HEK293 (cell line): ENCODE results near the gene SEMA4F.

Source experiments
- CTCF ChIA-PET: fragments of 350-600 bp; formaldehyde crosslinking; extraction: SDS; loops from one replicate; lab custom pipeline; 2021; ENCODE audit warnings: antibody characterized with exemption; lab: Yijun Ruan, JAX
- POLR2A ChIA-PET: fragments of 300-600 bp; formaldehyde crosslinking; extraction: SDS; loops from one replicate; lab custom pipeline; 2020; ENCODE audit warnings: antibody characterized with exemption, inconsistent platforms; lab: Yijun Ruan, JAX
- H3K27ac ChIP-seq: fragments of 200-500 bp; sonication (Bioruptor generic); 2 replicates; pipeline ENCODE4 v1.5.1; 2014; ENCODE audit warnings: low read depth, low read length, control low read depth, inconsistent platforms; ENCODE audit errors: extremely low read depth
- H3K36me3 ChIP-seq, 2 experiments: fragments of 200-500 bp in 1 of 2; sonication (Bioruptor generic) in 1 of 2; 1 replicate in 1 of 2; 2 replicates in 1 of 2; pipeline ENCODE4 v1.5.1; 2014 to 2017; ENCODE audit warnings: inconsistent platforms in 2 of 2, low read length in 2 of 2; ENCODE audit not compliant: control insufficient read depth in 2 of 2, insufficient read depth in 1 of 2
- H3K4me1 ChIP-seq: fragments of 200-500 bp; sonication (Bioruptor generic); 2 replicates; pipeline ENCODE4 v1.5.1; 2014; ENCODE audit warnings: mild to moderate bottlenecking, low read length, inconsistent platforms; ENCODE audit not compliant: control insufficient read depth, insufficient read depth
- H3K4me3 ChIP-seq: 2 replicates; pipeline ENCODE4 v1.5.1; 2011; ENCODE audit warnings: low read depth, mild to moderate bottlenecking, control low read depth, low read length, moderate library complexity
- H3K9me3 ChIP-seq: fragments of 200-500 bp; sonication (Bioruptor generic); 2 replicates; pipeline ENCODE4 v1.5.1; 2014; ENCODE audit warnings: low read depth, low read length, inconsistent platforms; ENCODE audit not compliant: control insufficient read depth, insufficient read depth
- GLIS2 ChIP-seq: fragments of 450-650 bp; formaldehyde crosslinking; IDR thresholded peaks from 2 replicates; pipeline ENCODE4 v1.5.1; 2016; ENCODE audit warnings: missing biosample characterization, missing genetic modification characterization
- REST ChIP-seq: fragments of 450-650 bp; formaldehyde crosslinking; IDR thresholded peaks from 2 replicates; pipeline ENCODE4 v1.5.1; 2016; ENCODE audit warnings: missing biosample characterization, missing genetic modification characterization
- SCRT2 ChIP-seq: fragments of 450-650 bp; formaldehyde crosslinking; IDR thresholded peaks from 2 replicates; pipeline ENCODE4 v1.5.1; 2016; ENCODE audit warnings: missing biosample characterization, missing genetic modification characterization
- SP2 ChIP-seq: fragments of 450-650 bp; formaldehyde crosslinking; IDR thresholded peaks from 2 replicates; pipeline ENCODE4 v1.5.1; 2016; ENCODE audit warnings: missing biosample characterization, missing genetic modification characterization
- SP7 ChIP-seq: fragments of 450-650 bp; formaldehyde crosslinking; IDR thresholded peaks from 2 replicates; pipeline ENCODE4 v1.5.1; 2016; ENCODE audit warnings: missing biosample characterization, missing genetic modification characterization
- YY2 ChIP-seq: fragments of 450-650 bp; formaldehyde crosslinking; IDR thresholded peaks from 2 replicates; pipeline ENCODE4 v1.5.1; 2016; ENCODE audit warnings: missing biosample characterization, missing genetic modification characterization
- ZBTB20 ChIP-seq: fragments of 450-650 bp; formaldehyde crosslinking; IDR thresholded peaks from 2 replicates; pipeline ENCODE4 v1.5.1; 2016; ENCODE audit warnings: missing biosample characterization, missing genetic modification characterization
- ZNF184 ChIP-seq: fragments of 450-650 bp; IDR thresholded peaks from 2 replicates; pipeline ENCODE4 v1.5.1; 2018; ENCODE audit warnings: missing biosample characterization, mild to moderate bottlenecking, missing genetic modification characterization
- ZNF24 ChIP-seq: fragments of 450-650 bp; formaldehyde crosslinking; IDR thresholded peaks from 2 replicates; pipeline ENCODE4 v1.5.1; 2016; ENCODE audit warnings: missing biosample characterization, missing genetic modification characterization
- ZNF449 ChIP-seq: fragments of 450-650 bp; formaldehyde crosslinking; IDR thresholded peaks from 2 replicates; pipeline ENCODE4 v1.5.1; 2017; ENCODE audit warnings: missing biosample characterization, mild to moderate bottlenecking, missing genetic modification characterization, moderate library complexity
- ZNF548 ChIP-seq: fragments of 450-650 bp; formaldehyde crosslinking; IDR thresholded peaks from 2 replicates; pipeline ENCODE4 v1.5.1; 2016; ENCODE audit warnings: missing biosample characterization, missing genetic modification characterization
- ZNF549 ChIP-seq: fragments of 450-650 bp; IDR thresholded peaks from 2 replicates; pipeline ENCODE4 v1.5.1; 2018; ENCODE audit warnings: missing biosample characterization, missing genetic modification characterization, mild to moderate bottlenecking, inconsistent platforms, moderate library complexity
- ZNF560 ChIP-seq: fragments of 450-650 bp; formaldehyde crosslinking; IDR thresholded peaks from 2 replicates; pipeline ENCODE4 v1.5.1; 2017; ENCODE audit warnings: missing biosample characterization, missing genetic modification characterization, borderline replicate concordance
- ZNF658 ChIP-seq: fragments of 450-650 bp; formaldehyde crosslinking; IDR thresholded peaks from 2 replicates; pipeline ENCODE4; 2016; ENCODE audit warnings: missing biosample characterization, missing genetic modification characterization
- ZNF747 ChIP-seq: fragments of 450-650 bp; formaldehyde crosslinking; IDR thresholded peaks from 2 replicates; pipeline ENCODE4 v1.5.1; 2016; ENCODE audit warnings: missing biosample characterization, missing genetic modification characterization
- ZNF837 ChIP-seq: fragments of 450-650 bp; formaldehyde crosslinking; IDR thresholded peaks from 2 replicates; pipeline ENCODE4 v1.5.1; 2016; ENCODE audit warnings: missing biosample characterization, missing genetic modification characterization
- TF ChIP-seq, protein P1 (sequence below): fragments of 450-650 bp; formaldehyde crosslinking; IDR thresholded peaks from 2 replicates; pipeline ENCODE4 v1.5.1; 2016; ENCODE audit warnings: missing biosample characterization, missing genetic modification characterization
- TF ChIP-seq, protein P2 (sequence below): fragments of 450-650 bp; IDR thresholded peaks from 2 replicates; pipeline ENCODE4 v1.5.1; 2018; ENCODE audit warnings: missing biosample characterization, missing genetic modification characterization

The SEMA4F gene

DNA sequence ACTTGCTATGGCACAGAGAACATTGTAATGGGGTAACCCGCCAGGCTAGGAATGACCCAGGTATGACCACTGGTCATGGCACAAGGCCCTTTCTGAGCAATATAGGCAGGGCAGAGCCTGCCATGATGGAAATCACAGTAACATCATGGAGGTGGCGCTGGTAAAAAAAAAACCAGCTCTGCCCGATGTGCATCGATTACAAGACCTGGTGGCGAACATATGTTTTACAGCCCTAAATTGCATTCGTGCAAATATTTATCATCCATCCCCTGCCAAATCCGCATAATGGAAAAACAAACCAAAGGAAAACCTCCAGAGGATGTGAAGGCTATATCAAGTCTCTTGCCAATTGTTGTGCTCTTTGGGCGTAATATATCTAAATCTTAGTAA, 60.6 kb downstream of the SEMA4F start:
- Histone ChIP-seq H3K9me3 (no peaks in the 10 kb centered on the region), H3K4me1 (no peaks in the 10 kb centered on the region), H3K4me3 (no peak overlapping the region), H3K27ac (no peak overlapping the region), H3K36me3 (no peaks in the 10 kb centered on the region)
- ChIA-PET POLR2A (interaction anchor here (1.0 to 1.6 kb wide), 3 partner anchors 12 to 121 kb away, joined by 3 to 7 read pairs (median 3); partner anchors contain the start of gene SEMA4F), CTCF (interaction anchor here (0.6 to 5.1 kb wide), 20 partner anchors 9 to 204 kb away, joined by 3 to 57 read pairs (median 4); no protein-coding TSS in a partner anchor)
- TF ChIP-seq GLIS2 (tag by site-specific recombination) (no peak), ZNF549 (tag by site-specific recombination) (no peak), SCRT2 (tag by site-specific recombination) (no peak), ZNF837 (no peak), SP2 (tag by site-specific recombination) (no peak), ZNF560 (tag by site-specific recombination) (no peak), ZNF184 (tag by site-specific recombination) (no peak), YY2 (tag by site-specific recombination) (no peak), SP7 (no peak), ZNF658 (tag by site-specific recombination) (no peak), ZNF747 (no peak), ZNF24 (tag by site-specific recombination) (no peak), ZBTB20 (tag by site-specific recombination) (no peak), ZNF548 (no peak), REST (tag by site-specific recombination) (no peak), ZNF449 (tag by site-specific recombination) (no peak)
- TF ChIP-seq, protein P1, sequence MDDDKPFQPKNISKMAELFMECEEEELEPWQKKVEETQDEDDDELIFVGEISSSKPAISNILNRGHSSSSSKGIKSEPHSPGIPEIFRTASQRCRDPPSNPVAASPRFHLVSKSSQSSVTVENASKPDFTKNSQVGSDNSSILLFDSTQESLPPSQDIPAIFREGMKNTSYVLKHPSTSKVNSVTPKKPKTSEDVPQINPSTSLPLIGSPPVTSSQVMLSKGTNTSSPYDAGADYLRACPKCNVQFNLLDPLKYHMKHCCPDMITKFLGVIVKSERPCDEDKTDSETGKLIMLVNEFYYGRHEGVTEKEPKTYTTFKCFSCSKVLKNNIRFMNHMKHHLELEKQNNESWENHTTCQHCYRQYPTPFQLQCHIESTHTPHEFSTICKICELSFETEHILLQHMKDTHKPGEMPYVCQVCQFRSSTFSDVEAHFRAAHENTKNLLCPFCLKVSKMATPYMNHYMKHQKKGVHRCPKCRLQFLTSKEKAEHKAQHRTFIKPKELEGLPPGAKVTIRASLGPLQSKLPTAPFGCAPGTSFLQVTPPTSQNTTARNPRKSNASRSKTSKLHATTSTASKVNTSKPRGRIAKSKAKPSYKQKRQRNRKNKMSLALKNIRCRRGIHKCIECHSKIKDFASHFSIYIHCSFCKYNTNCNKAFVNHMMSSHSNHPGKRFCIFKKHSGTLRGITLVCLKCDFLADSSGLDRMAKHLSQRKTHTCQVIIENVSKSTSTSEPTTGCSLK (tag by site-specific recombination): no peak
- TF ChIP-seq, protein P2, sequence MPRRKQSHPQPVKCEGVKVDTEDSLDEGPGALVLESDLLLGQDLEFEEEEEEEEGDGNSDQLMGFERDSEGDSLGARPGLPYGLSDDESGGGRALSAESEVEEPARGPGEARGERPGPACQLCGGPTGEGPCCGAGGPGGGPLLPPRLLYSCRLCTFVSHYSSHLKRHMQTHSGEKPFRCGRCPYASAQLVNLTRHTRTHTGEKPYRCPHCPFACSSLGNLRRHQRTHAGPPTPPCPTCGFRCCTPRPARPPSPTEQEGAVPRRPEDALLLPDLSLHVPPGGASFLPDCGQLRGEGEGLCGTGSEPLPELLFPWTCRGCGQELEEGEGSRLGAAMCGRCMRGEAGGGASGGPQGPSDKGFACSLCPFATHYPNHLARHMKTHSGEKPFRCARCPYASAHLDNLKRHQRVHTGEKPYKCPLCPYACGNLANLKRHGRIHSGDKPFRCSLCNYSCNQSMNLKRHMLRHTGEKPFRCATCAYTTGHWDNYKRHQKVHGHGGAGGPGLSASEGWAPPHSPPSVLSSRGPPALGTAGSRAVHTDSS (tag by site-specific recombination): no peak
